ENCODE measurements around the gene ACVR1. TPM values are rescaled to one million over a fixed set of nuclear protein-coding genes. Genes with fewer than 3 reads are reported as not detected.

ACVR1 gene
- total RNA-seq, 1 experiment from 2014 or later: 17.1 TPM

DNA sequence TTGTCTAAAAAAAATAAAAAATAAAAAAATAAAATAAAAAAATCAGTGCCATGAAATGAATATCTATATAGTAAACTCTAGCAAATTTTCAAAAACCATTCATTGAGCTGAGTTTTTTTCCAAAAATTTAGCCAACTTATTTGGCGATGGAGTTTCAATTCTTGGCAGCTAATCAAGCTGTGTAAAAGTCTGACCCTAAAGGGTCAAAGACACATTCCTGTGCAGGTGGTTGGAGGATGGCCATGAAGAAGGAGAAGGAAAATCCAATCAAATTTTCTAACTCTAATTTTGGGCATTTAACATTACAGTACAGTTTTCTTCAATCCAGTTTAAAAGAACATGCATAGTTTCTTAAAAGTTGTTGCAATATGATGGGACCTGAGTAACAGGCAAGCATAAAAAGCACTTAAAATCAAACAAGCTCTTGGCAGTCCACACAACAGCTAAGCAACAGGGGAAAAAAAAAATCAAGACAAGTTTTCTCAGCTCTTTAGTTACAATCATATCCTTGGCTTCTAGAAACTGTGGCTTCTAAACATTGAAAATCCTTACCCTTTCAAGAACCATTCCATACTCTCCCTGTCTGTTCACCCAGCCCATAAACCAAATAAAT is 54.5 kb downstream of the ACVR1 start:
- Histone ChIP-seq H3K27ac (ENCODE audit: low read depth, low read length, poor library complexity, severe bottlenecking) (no peak overlapping the region), H3K9me3 (ENCODE audit: low read depth, low read length, poor library complexity, severe bottlenecking) (no peaks in the 10 kb centered on the region), H3K36me3 (ENCODE audit: insufficient read depth, low read length, poor library complexity, severe bottlenecking) (no peaks in the 10 kb centered on the region), H3K4me1 (ENCODE audit: insufficient read depth, low read length, poor library complexity, severe bottlenecking) (no peaks in the 10 kb centered on the region), H3K4me3 (ENCODE audit: low read depth, low read length, poor library complexity, severe bottlenecking) (no peak overlapping the region), H3K27me3 (replicated peaks; ENCODE audit: insufficient read depth, low read depth, low read length, poor library complexity) (no peaks in the 10 kb centered on the region)
- no peak for DNase-seq (ENCODE audit: low spot score)
- BruUV-seq (replicated peaks): no TSS peak
- ChIA-PET CTCF (no interaction called here), POLR2A (ENCODE audit: low non-redundant PET) (interaction anchor here (0.6 kb wide), 1 partner anchor 953 kb away, joined by 3 read pairs; no protein-coding TSS in a partner anchor)
- intact Hi-C loops (cut with micrococcal nuclease; ENCODE audit: unreplicated experiment): no loop called here
- TF ChIP-seq, protein P1, sequence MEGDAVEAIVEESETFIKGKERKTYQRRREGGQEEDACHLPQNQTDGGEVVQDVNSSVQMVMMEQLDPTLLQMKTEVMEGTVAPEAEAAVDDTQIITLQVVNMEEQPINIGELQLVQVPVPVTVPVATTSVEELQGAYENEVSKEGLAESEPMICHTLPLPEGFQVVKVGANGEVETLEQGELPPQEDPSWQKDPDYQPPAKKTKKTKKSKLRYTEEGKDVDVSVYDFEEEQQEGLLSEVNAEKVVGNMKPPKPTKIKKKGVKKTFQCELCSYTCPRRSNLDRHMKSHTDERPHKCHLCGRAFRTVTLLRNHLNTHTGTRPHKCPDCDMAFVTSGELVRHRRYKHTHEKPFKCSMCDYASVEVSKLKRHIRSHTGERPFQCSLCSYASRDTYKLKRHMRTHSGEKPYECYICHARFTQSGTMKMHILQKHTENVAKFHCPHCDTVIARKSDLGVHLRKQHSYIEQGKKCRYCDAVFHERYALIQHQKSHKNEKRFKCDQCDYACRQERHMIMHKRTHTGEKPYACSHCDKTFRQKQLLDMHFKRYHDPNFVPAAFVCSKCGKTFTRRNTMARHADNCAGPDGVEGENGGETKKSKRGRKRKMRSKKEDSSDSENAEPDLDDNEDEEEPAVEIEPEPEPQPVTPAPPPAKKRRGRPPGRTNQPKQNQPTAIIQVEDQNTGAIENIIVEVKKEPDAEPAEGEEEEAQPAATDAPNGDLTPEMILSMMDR (conservative IDR thresholded peaks at IDR 0.05; ENCODE audit: low read depth, low read length): no peak
- no peak for TF ChIP-seq EZH2 (IDR thresholded peaks at IDR 0.05; ENCODE audit: borderline replicate concordance, low read depth, low read length, poor library complexity, severe bottlenecking)

DNA sequence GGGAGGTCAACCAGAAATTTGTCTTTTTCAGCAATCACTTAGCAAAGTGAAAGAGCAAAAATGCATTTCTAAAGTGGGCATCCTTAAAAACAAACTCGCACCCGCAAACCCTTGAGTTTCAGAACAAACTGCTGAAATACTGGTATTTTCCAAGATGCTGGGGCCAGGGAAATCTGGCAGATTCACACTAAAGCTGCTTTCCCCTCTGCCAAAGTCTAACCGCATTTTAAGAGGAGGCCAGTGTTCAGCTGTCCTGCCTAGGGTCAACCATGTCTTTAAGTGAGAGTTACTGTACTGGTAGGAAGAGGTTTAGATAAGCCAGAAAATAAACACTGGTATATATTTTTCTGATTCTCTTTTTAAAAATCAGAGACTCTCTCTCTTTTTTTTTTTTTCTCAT is 55.9 kb downstream of the ACVR1 start:
- no peaks in the 10 kb centered on the region for H3K9me3 ChIP-seq (ENCODE audit: low read depth, low read length, poor library complexity, severe bottlenecking)
- CTCF ChIA-PET: no interaction called here
- H3K27me3 ChIP-seq (replicated peaks; ENCODE audit: insufficient read depth, low read depth, low read length, poor library complexity): no peaks in the 10 kb centered on the region
- H3K27ac ChIP-seq (ENCODE audit: low read depth, low read length, poor library complexity, severe bottlenecking): no peak overlapping the region
- BruUV-seq (replicated peaks): no TSS peak
- no peak for TF ChIP-seq EZH2 (IDR thresholded peaks at IDR 0.05; ENCODE audit: borderline replicate concordance, low read depth, low read length, poor library complexity, severe bottlenecking)
- TF ChIP-seq, protein P1 (conservative IDR thresholded peaks at IDR 0.05; ENCODE audit: low read depth, low read length): no peak
- no peaks in the 10 kb centered on the region for H3K4me1 ChIP-seq (ENCODE audit: insufficient read depth, low read length, poor library complexity, severe bottlenecking)
- POLR2A ChIA-PET (ENCODE audit: low non-redundant PET): no interaction called here
- intact Hi-C loops (cut with micrococcal nuclease; ENCODE audit: unreplicated experiment): no loop called here
- no peak for DNase-seq (ENCODE audit: low spot score)
- H3K4me3 ChIP-seq (ENCODE audit: low read depth, low read length, poor library complexity, severe bottlenecking): no peak overlapping the region
- no peaks in the 10 kb centered on the region for H3K36me3 ChIP-seq (ENCODE audit: insufficient read depth, low read length, poor library complexity, severe bottlenecking)

DNA sequence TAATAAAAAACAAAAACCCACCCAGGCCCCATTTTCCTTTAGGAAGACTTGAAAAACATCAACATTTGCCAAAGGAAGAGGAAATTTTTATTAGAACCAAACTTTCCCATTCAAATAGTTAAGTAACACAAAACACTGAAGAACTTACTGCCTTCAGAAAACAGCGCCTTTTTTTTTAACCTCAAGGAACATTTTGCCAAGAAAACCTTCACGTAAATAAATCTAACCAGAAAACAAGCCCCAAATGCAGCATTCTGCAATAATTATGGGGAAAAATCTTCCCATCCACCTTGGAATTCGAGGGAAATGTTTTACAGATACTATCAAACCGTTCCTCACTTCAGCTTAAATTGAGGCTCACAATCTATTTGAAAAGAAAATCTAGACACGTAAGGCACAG is 56.4 kb downstream of the ACVR1 start:
- Histone ChIP-seq H3K4me1 (ENCODE audit: insufficient read depth, low read length, poor library complexity, severe bottlenecking) (no peaks in the 10 kb centered on the region), H3K4me3 (ENCODE audit: low read depth, low read length, poor library complexity, severe bottlenecking) (no peak overlapping the region), H3K36me3 (ENCODE audit: insufficient read depth, low read length, poor library complexity, severe bottlenecking) (no peaks in the 10 kb centered on the region), H3K27ac (ENCODE audit: low read depth, low read length, poor library complexity, severe bottlenecking) (no peak overlapping the region), H3K27me3 (replicated peaks; ENCODE audit: insufficient read depth, low read depth, low read length, poor library complexity) (no peaks in the 10 kb centered on the region), H3K9me3 (ENCODE audit: low read depth, low read length, poor library complexity, severe bottlenecking) (no peaks in the 10 kb centered on the region)
- TF ChIP-seq, protein P1 (conservative IDR thresholded peaks at IDR 0.05; ENCODE audit: low read depth, low read length): no peak
- TF ChIP-seq EZH2 (IDR thresholded peaks at IDR 0.05; ENCODE audit: borderline replicate concordance, low read depth, low read length, poor library complexity, severe bottlenecking): no peak
- POLR2A ChIA-PET (ENCODE audit: low non-redundant PET): no interaction called here
- intact Hi-C loops (cut with micrococcal nuclease; ENCODE audit: unreplicated experiment): no loop called here
- CTCF ChIA-PET: no interaction called here
- DNase-seq (ENCODE audit: low spot score): no peak
- no TSS peak for BruUV-seq (replicated peaks)
